Spleen (tissue), 11 donors: Measurements from ENCODE around the gene TWIST2. TPM values are rescaled to one million over a fixed set of nuclear protein-coding genes. Genes with fewer than 3 reads are reported as not detected.

Experiments used
- DNase-seq: peaks from one replicate; pipeline ENCODE4 v3.0.0-alpha.2; 2020
- H3K27ac ChIP-seq, 8 donors: fragments of 200-600 bp; sonication (generic) in 7 of 8; 1 replicate in 4 of 8; 2 replicates in 4 of 8; pipeline versions ENCODE4 v1.5.0 to v1.8.0; 2016 to 2021; ENCODE audit warnings: inconsistent platforms in 4 of 8, mild to moderate bottlenecking in 4 of 8, moderate library complexity in 1 of 8
- H3K27me3 ChIP-seq, 7 donors: fragments of 200-600 bp; sonication (generic) in 6 of 7; replicated peaks in 1 of 7; 1 replicate in 4 of 7; 2 replicates in 3 of 7; pipeline versions ENCODE4 v1.5.0 to v1.8.0; 2016 to 2021; ENCODE audit warnings: inconsistent platforms in 3 of 7, mild to moderate bottlenecking in 1 of 7
- H3K36me3 ChIP-seq, 6 donors: fragments of 200-600 bp; sonication (generic) in 5 of 6; 1 replicate in 4 of 6; 2 replicates in 2 of 6; pipeline versions ENCODE4 v1.5.0 to v1.8.0; 2016 to 2021; ENCODE audit warnings: inconsistent platforms in 2 of 6
- H3K4me1 ChIP-seq, 6 donors: fragments of 200-600 bp; sonication (generic) in 5 of 6; 1 replicate in 3 of 6; 2 replicates in 3 of 6; pipeline versions ENCODE4 v1.5.0 to v1.8.0; 2016 to 2021; ENCODE audit warnings: inconsistent platforms in 3 of 6
- H3K4me3 ChIP-seq, 8 donors: fragments of 200-600 bp; sonication (generic) in 7 of 8; 1 replicate in 4 of 8; 2 replicates in 4 of 8; pipeline versions ENCODE4 v1.5.0 to v1.8.0; 2016 to 2021; ENCODE audit warnings: inconsistent platforms in 4 of 8, mild to moderate bottlenecking in 4 of 8, moderate library complexity in 2 of 8
- H3K9me3 ChIP-seq, 8 donors: fragments of 200-600 bp; sonication (generic) in 7 of 8; 1 replicate in 4 of 8; 2 replicates in 4 of 8; pipeline versions ENCODE4 v1.5.0 to v1.8.0; 2016 to 2021; ENCODE audit warnings: inconsistent platforms in 4 of 8
- CTCF ChIP-seq, 11 experiments: fragments of 200-600 bp in 7 of 11; fragments of 450-650 bp in 4 of 11; sonication (generic) in 4 of 11; IDR thresholded peaks in 8 of 11; conservative IDR thresholded peaks in 3 of 11; 1 replicate in 7 of 11; 2 replicates in 4 of 11; pipeline versions ENCODE4 v1.4.0 to v1.8.0; 2016 to 2021; ENCODE audit warnings: antibody characterized with exemption in 11 of 11, inconsistent platforms in 4 of 11, mild to moderate bottlenecking in 1 of 11
- POLR2A ChIP-seq, 3 donors: fragments of 450-650 bp; IDR thresholded peaks; one replicate each; pipeline ENCODE4 v1.5.1; 2017; ENCODE audit warnings: antibody characterized with exemption in 3 of 3, mild to moderate bottlenecking in 1 of 3
- POLR2AphosphoS5 ChIP-seq, 3 donors: sonication (generic); formaldehyde crosslinking; IDR thresholded peaks; one replicate each; pipeline ENCODE4 v1.5.1; 2017; ENCODE audit warnings: antibody characterized with exemption in 3 of 3
- WGBS, 5 donors: extraction: QIAGEN DNeasy Blood & Tissue Kit in 3 of 5; methylation state at CpG; one replicate each; pipeline versions ENCODE4 v1.1.5 to v1.1.7; 2013 to 2018; 5-methylcytosine and 5-hydroxymethylcytosine counted together
- intact Hi-C: fragments of 100-400 bp; cut with DNase I; formaldehyde crosslinking; loops from one replicate; pipeline ENCODE4 v1.15.0; 2023; ENCODE audit warnings: low total_unique reads
- polyA plus RNA-seq, 3 donors: library from polyadenylated mRNA; stranded (reverse); fragments of 200-250 nt; gene quantifications; one replicate each; pipeline ENCODE4 v1.2.1, GENCODE V29; 2013
- total RNA-seq, 7 donors: library from RNA; depleted of rRNA in 3 of 7; stranded (reverse); fragments of >200 nt in 3 of 7; fragmentation: NEBNext Ultra II Directional in 4 of 7; extraction: Animal tissue kit (Norgen Biotek cat#: 25700) in 4 of 7; gene quantifications; one replicate each; pipeline versions ENCODE4 v1.1.0 to v1.2.1, GENCODE V29; 2016 to 2021
- donor health status: healthy with polysubstance abuse.
- donor health status: DM: no; HTN: no; CAD: no; lungs with moderate emphysema.
- donor health status: DM: no; HTN: no; CAD: no.
- donor health status: Bipolar disorder and iron deficiency.
- donor health status: healthy.
- donor health status: DM: no; HTN: no; CAD: no.
- donor health status: DM: yes; HTN: yes; CAD: no.

Gene TWIST2
- total and polyA plus RNA-seq, 10 donors, result 1.7 to 9.0 (median 2.4) TPM

GRCh38 chr2:238938401-238939055 lies 90.6 kb downstream of the TWIST2 start:
- intact Hi-C loops, result no loop called here
- TF ChIP-seq CTCF (IDR thresholded peaks at IDR 0.05 in 8 of 11, conservative IDR thresholded peaks at IDR 0.05 in 3 of 11) (no peak), POLR2AphosphoS5 (IDR thresholded peaks at IDR 0.05) (peak; percentile 29 to 47 (median 38))
- peak; percentile 66 for DNase-seq

GRCh38 chr2:238939074-238939473 lies 91.2 kb downstream of the TWIST2 start:
- intact Hi-C loops, result no loop called here
- WGBS, 5 donors, result 77 to 90% (median 79%) methylated on average over 6 of the region's 6 CpGs

More at GRCh38 chr2:238938401-238939055, 90.6 kb downstream of the TWIST2 start:
- Histone ChIP-seq H3K36me3 (no peaks in the 10 kb centered on the region), H3K27ac (peak overlapping the region in 6 of 8 donors; percentile 4 to 50 (median 24)), H3K4me1 (no peaks in the 10 kb centered on the region), H3K4me3 (no peak overlapping the region), H3K9me3 (peaks cover 0 to 8% (median 3%) of the 10 kb centered on the region in 8 donors), H3K27me3 (peaks cover 0 to 9% (median 0%) of the 10 kb centered on the region in 7 donors)
- WGBS, 5 donors, result 70 to 84% (median 72%) methylated on average over 13 to 21 of the region's 21 CpGs

GRCh38 chr2:238939521-238940403 lies 91.9 kb downstream of the TWIST2 start:
- Histone ChIP-seq H3K27ac (peak overlapping the region in 3 of 8 donors; percentile 13 to 21 (median 16)), H3K27me3 (peaks cover 0 to 9% (median 0%) of the 10 kb centered on the region in 7 donors), H3K36me3 (no peaks in the 10 kb centered on the region), H3K4me1 (no peaks in the 10 kb centered on the region), H3K9me3 (no peaks in the 10 kb centered on the region), H3K4me3 (no peak overlapping the region)
- 82 to 96% (median 90%) methylated on average over 8 of the region's 8 CpGs for WGBS, 5 donors
- TF ChIP-seq POLR2A (IDR thresholded peaks at IDR 0.05) (no peak), POLR2AphosphoS5 (IDR thresholded peaks at IDR 0.05) (no peak), CTCF (IDR thresholded peaks at IDR 0.05 in 8 of 11, conservative IDR thresholded peaks at IDR 0.05 in 3 of 11) (no peak)
- DNase-seq, result peak; percentile 29
- intact Hi-C loops, result no loop called here

More at GRCh38 chr2:238939074-238939473, 91.2 kb downstream of the TWIST2 start:
- TF ChIP-seq POLR2A (IDR thresholded peaks at IDR 0.05) (no peak), POLR2AphosphoS5 (IDR thresholded peaks at IDR 0.05) (no peak), CTCF (IDR thresholded peaks at IDR 0.05 in 8 of 11, conservative IDR thresholded peaks at IDR 0.05 in 3 of 11) (no peak)
- H3K36me3 ChIP-seq, result no peaks in the 10 kb centered on the region
- H3K27ac ChIP-seq, result peak overlapping the region in 4 of 8 donors; percentile 13 to 50 (median 18)
- peak; percentile 45 for DNase-seq
- H3K9me3 ChIP-seq, result peaks cover 0 to 3% (median under 1%) of the 10 kb centered on the region in 8 donors
- no peaks in the 10 kb centered on the region for H3K4me1 ChIP-seq
- no peak overlapping the region for H3K4me3 ChIP-seq
- H3K27me3 ChIP-seq, result peaks cover 0 to 9% (median 0%) of the 10 kb centered on the region in 7 donors

- Histone ChIP-seq H3K36me3 (no peaks in the 10 kb centered on the region), H3K27me3 (peaks cover 0 to 9% (median 0%) of the 10 kb centered on the region in 7 donors), H3K9me3 (no peaks in the 10 kb centered on the region), H3K27ac (no peak overlapping the region), H3K4me3 (no peak overlapping the region), H3K4me1 (no peaks in the 10 kb centered on the region)
- TF ChIP-seq POLR2AphosphoS5 (IDR thresholded peaks at IDR 0.05), result no peak
- TF ChIP-seq CTCF (IDR thresholded peaks at IDR 0.05 in 8 of 11, conservative IDR thresholded peaks at IDR 0.05 in 3 of 11), result no peak
- no peak for TF ChIP-seq POLR2A (IDR thresholded peaks at IDR 0.05)
- peak; percentile 64 for DNase-seq
- intact Hi-C loops, result no loop called here
- WGBS, 5 donors, result 82 to 88% (median 83%) methylated on average over 8 of the region's 8 CpGs
Measured at GRCh38 chr2:238940806-238941205, 92.9 kb downstream of the TWIST2 start.
